Astrocyte (in vitro differentiated cells and primary cell): ENCODE results near the gene SPPL2A. TPM values are rescaled to one million over a fixed set of nuclear protein-coding genes. Genes with fewer than 3 reads are reported as not detected.

ENCODE experiments used
- DNase-seq: peaks from one replicate; pipeline ENCODE4 v3.0.0-alpha.2; 2010; ENCODE audit warnings: low read depth
- FAIRE-seq: peaks from 2 replicates; lab custom pipeline; 2011; peaks lifted over from hg19 to GRCh38; lab: Jason Lieb, UNC
- H2AFZ ChIP-seq: 2 replicates; pipeline ENCODE4 v1.6.0; 2012; ENCODE audit warnings: low read depth, low read length, inconsistent platforms
- H3K27ac ChIP-seq: 2 replicates; pipeline ENCODE4 v1.5.1; 2011; ENCODE audit warnings: low read depth, low read length, inconsistent platforms
- H3K27me3 ChIP-seq: 2 replicates; pipeline ENCODE4 v1.6.0; 2011; ENCODE audit warnings: low read length, inconsistent platforms; ENCODE audit not compliant: insufficient read depth
- H3K36me3 ChIP-seq: 2 replicates; pipeline ENCODE4 v1.5.1; 2011; ENCODE audit warnings: low read length, inconsistent platforms; ENCODE audit not compliant: insufficient read depth
- H3K4me1 ChIP-seq: 2 replicates; pipeline ENCODE4 v1.5.1; 2011; ENCODE audit warnings: low read length, inconsistent platforms; ENCODE audit not compliant: insufficient read depth
- H3K4me2 ChIP-seq: 2 replicates; pipeline ENCODE4 v1.6.0; 2012; ENCODE audit warnings: low read length, inconsistent platforms
- H3K4me3 ChIP-seq: 2 replicates; pipeline ENCODE4 v1.5.1; 2011; ENCODE audit warnings: low read depth, mild to moderate bottlenecking, low read length, inconsistent platforms; ENCODE audit not compliant: insufficient read depth
- H3K79me2 ChIP-seq: 2 replicates; pipeline ENCODE4 v1.6.0; 2012; ENCODE audit warnings: mild to moderate bottlenecking, low read length, inconsistent platforms; ENCODE audit not compliant: insufficient read depth
- H3K9ac ChIP-seq: 2 replicates; pipeline ENCODE4 v1.6.0; 2012; ENCODE audit warnings: mild to moderate bottlenecking, low read length, inconsistent platforms
- H3K9me3 ChIP-seq: 2 replicates; pipeline ENCODE4 v1.5.1; 2012; ENCODE audit warnings: low read depth, mild to moderate bottlenecking, low read length, inconsistent platforms; ENCODE audit not compliant: insufficient read depth
- H4K20me1 ChIP-seq: 2 replicates; pipeline ENCODE4 v1.6.0; 2012; ENCODE audit warnings: low read length, inconsistent platforms; ENCODE audit not compliant: insufficient read depth
- H3K27ac Mint-ChIP-seq: one replicate; pipeline ENCODE4 v1.8.0; 2021; ENCODE audit warnings: mild to moderate bottlenecking, mixed read lengths; ENCODE audit not compliant: unreplicated experiment
- H3K27me3 Mint-ChIP-seq: one replicate; pipeline ENCODE4 v1.8.0; 2021; ENCODE audit warnings: low read depth, mixed read lengths; ENCODE audit not compliant: unreplicated experiment
- H3K36me3 Mint-ChIP-seq: one replicate; pipeline ENCODE4 v1.8.0; 2021; ENCODE audit warnings: low read depth, mixed read lengths; ENCODE audit not compliant: unreplicated experiment
- H3K4me1 Mint-ChIP-seq: one replicate; pipeline ENCODE4 v1.8.0; 2021; ENCODE audit warnings: low read depth, mixed read lengths; ENCODE audit not compliant: unreplicated experiment
- H3K4me3 Mint-ChIP-seq: one replicate; pipeline ENCODE4 v1.8.0; 2021; ENCODE audit warnings: mild to moderate bottlenecking, moderate library complexity, mixed read lengths; ENCODE audit not compliant: unreplicated experiment
- H3K9me3 Mint-ChIP-seq: one replicate; pipeline ENCODE4 v1.8.0; 2021; ENCODE audit warnings: mild to moderate bottlenecking, mixed read lengths; ENCODE audit not compliant: unreplicated experiment
- EZH2 ChIP-seq: IDR thresholded peaks from 2 replicates; pipeline ENCODE4 v1.6.1; 2012; ENCODE audit warnings: mild to moderate bottlenecking, low read length, inconsistent platforms; ENCODE audit not compliant: insufficient read depth
- total RNA-seq: library from RNA; stranded (reverse); gene quantifications from 2 replicates; pipeline ENCODE4 v1.2.1, GENCODE V29; 2021
- TF ChIP-seq, protein P1 (sequence below): IDR thresholded peaks from 2 replicates; pipeline ENCODE4 v1.5.1; 2011; ENCODE audit warnings: low read depth, mild to moderate bottlenecking, inconsistent platforms, low read length, moderate library complexity; ENCODE audit not compliant: insufficient read depth

Gene SPPL2A
- total RNA-seq, 1 donor from 2014 or later: 56.0 TPM

DNA sequence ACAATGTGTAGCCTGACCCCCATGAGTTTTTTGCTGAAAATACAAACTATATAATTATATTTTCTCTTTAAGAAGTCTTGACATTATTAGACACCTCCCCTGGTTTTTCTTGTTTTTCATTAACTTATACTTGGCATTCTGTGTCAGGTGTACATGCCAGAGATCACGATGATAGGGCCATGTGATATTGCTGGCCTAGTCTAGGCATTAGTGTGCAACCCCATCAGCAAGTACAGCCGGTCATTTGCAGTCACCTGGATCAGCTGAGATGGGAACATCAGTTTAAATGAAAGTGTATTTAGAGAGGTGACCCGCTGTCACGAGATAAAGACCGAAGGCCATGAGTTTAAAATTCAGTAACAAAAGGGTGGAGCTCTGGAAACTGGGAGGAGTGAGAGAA lies 12.6 kb upstream of the SPPL2A start:
- DNase-seq: no peak
- no peaks in the 10 kb centered on the region for H3K27me3 ChIP-seq
- no peaks in the 10 kb centered on the region for H4K20me1 ChIP-seq
- H3K9ac ChIP-seq: no peak overlapping the region
- TF ChIP-seq, protein P1, sequence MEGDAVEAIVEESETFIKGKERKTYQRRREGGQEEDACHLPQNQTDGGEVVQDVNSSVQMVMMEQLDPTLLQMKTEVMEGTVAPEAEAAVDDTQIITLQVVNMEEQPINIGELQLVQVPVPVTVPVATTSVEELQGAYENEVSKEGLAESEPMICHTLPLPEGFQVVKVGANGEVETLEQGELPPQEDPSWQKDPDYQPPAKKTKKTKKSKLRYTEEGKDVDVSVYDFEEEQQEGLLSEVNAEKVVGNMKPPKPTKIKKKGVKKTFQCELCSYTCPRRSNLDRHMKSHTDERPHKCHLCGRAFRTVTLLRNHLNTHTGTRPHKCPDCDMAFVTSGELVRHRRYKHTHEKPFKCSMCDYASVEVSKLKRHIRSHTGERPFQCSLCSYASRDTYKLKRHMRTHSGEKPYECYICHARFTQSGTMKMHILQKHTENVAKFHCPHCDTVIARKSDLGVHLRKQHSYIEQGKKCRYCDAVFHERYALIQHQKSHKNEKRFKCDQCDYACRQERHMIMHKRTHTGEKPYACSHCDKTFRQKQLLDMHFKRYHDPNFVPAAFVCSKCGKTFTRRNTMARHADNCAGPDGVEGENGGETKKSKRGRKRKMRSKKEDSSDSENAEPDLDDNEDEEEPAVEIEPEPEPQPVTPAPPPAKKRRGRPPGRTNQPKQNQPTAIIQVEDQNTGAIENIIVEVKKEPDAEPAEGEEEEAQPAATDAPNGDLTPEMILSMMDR: no peak
- TF ChIP-seq EZH2: no peak
- H3K9me3 ChIP-seq: no peaks in the 10 kb centered on the region
- H2AFZ ChIP-seq: no peak overlapping the region
- H3K9me3 Mint-ChIP-seq: no peaks in the 10 kb centered on the region
- no peak overlapping the region for H3K27ac ChIP-seq
- no peak for FAIRE-seq
- no peak overlapping the region for H3K4me2 ChIP-seq
- no peak overlapping the region for H3K4me3 ChIP-seq
- no peak overlapping the region for H3K4me3 Mint-ChIP-seq
- H3K27me3 Mint-ChIP-seq: no peaks in the 10 kb centered on the region
- no peaks in the 10 kb centered on the region for H3K4me1 Mint-ChIP-seq
- H3K27ac Mint-ChIP-seq: no peak overlapping the region
- H3K79me2 ChIP-seq: no peaks in the 10 kb centered on the region
- no peaks in the 10 kb centered on the region for H3K4me1 ChIP-seq
- H3K36me3 Mint-ChIP-seq: no peaks in the 10 kb centered on the region
- H3K36me3 ChIP-seq: no peaks in the 10 kb centered on the region

DNA sequence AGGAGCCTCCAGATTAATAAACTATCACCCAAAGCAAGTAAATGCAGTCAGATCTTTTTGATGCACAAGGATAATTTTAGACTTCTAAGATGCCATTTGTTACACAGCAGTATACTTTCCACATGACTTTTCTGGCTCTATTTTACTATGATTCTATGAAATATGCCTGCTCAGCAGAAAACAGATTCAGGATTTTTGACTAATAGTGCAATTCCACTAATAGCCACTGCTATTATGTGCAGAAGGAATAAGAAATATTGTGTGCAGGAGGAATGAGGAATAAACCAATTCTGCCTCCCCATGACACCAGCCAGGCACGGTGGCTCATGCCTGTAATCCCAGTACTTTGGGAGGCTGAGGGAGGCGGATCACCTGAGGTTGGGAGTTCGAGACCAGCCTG lies 11.5 kb upstream of the SPPL2A start:
- no peaks in the 10 kb centered on the region for H3K27me3 ChIP-seq
- no peak overlapping the region for H3K9ac ChIP-seq
- H3K27ac ChIP-seq: no peak overlapping the region
- Mint-ChIP-seq H3K36me3 (no peaks in the 10 kb centered on the region), H3K27ac (no peak overlapping the region), H3K4me3 (no peak overlapping the region), H3K27me3 (no peaks in the 10 kb centered on the region), H3K9me3 (no peaks in the 10 kb centered on the region), H3K4me1 (no peaks in the 10 kb centered on the region)
- no peaks in the 10 kb centered on the region for H3K9me3 ChIP-seq
- FAIRE-seq: no peak
- H3K4me2 ChIP-seq: no peak overlapping the region
- H3K4me3 ChIP-seq: no peak overlapping the region
- H3K4me1 ChIP-seq: no peaks in the 10 kb centered on the region
- no peak for DNase-seq
- H3K36me3 ChIP-seq: no peaks in the 10 kb centered on the region
- no peaks in the 10 kb centered on the region for H3K79me2 ChIP-seq
- no peak overlapping the region for H2AFZ ChIP-seq
- no peak for TF ChIP-seq EZH2
- TF ChIP-seq, protein P1: peak; percentile 9
- no peaks in the 10 kb centered on the region for H4K20me1 ChIP-seq

DNA sequence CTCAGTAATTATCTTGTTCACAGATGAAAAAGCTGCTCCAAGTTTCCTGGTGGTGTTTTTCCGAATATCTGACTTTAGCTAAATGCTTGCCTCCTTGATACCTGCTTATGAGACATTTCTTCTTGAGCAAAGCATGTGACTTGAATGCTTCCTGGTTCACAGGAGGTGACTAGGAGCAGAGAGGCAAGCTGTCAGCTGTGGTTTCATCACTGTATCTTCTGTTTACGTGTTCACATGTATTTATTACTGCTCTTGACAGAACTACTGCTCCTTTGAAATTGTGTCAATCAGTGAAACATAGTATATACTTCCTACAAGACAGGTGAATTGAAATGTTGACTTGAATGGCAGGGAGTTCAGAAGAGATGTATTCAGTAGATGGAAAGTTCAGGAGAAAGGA lies 8.9 kb upstream of the SPPL2A start:
- H2AFZ ChIP-seq: no peak overlapping the region
- H3K4me2 ChIP-seq: no peak overlapping the region
- Mint-ChIP-seq H3K27me3 (no peaks in the 10 kb centered on the region), H3K36me3 (no peaks in the 10 kb centered on the region), H3K4me1 (no peaks in the 10 kb centered on the region), H3K4me3 (no peak overlapping the region), H3K27ac (no peak overlapping the region), H3K9me3 (no peaks in the 10 kb centered on the region)
- no peaks in the 10 kb centered on the region for H3K27me3 ChIP-seq
- H3K27ac ChIP-seq: no peak overlapping the region
- DNase-seq: no peak
- no peaks in the 10 kb centered on the region for H3K79me2 ChIP-seq
- H3K4me1 ChIP-seq: no peaks in the 10 kb centered on the region
- TF ChIP-seq, protein P1: no peak
- no peak for TF ChIP-seq EZH2
- FAIRE-seq: no peak
- no peak overlapping the region for H3K4me3 ChIP-seq
- no peaks in the 10 kb centered on the region for H3K9me3 ChIP-seq
- no peak overlapping the region for H3K9ac ChIP-seq
- no peaks in the 10 kb centered on the region for H4K20me1 ChIP-seq
- no peaks in the 10 kb centered on the region for H3K36me3 ChIP-seq
